ENCODE data around the gene STAMBPL1. TPM values are rescaled to one million over a fixed set of nuclear protein-coding genes. Genes with fewer than 3 reads are reported as not detected.

Gene STAMBPL1
- total RNA-seq, 2 experiments from 2014 or later, result 27.9 to 28.2 TPM

Other genes with a start within 250 kb of the STAMBPL1 start
- gene LIPF, start 215.8 kb upstream of the STAMBPL1 start, total RNA-seq, result not detected
- not detected for gene LIPK, start 174.0 kb upstream of the STAMBPL1 start, total RNA-seq
- gene LIPN, start 120.2 kb upstream of the STAMBPL1 start, total RNA-seq, result not detected
- not detected for gene LIPM, start 77.5 kb upstream of the STAMBPL1 start, total RNA-seq
- gene ANKRD22, start 28.4 kb upstream of the STAMBPL1 start, total RNA-seq, result under 1 TPM; 0.12 to 0.24 TPM
- 10 to 100 TPM; 18.6 to 23.3 TPM for gene ACTA2, start 72.5 kb downstream of the STAMBPL1 start, total RNA-seq
- gene FAS, start 110.6 kb downstream of the STAMBPL1 start, total RNA-seq, result 10 to 100 TPM; 62.2 to 63.5 TPM

Data from activated CD4-positive, alpha-beta memory T cell treated with anti-CD3 and anti-CD28 coated beads for 36 hours (primary cell).